ENCODE data around the gene CMTM5.
"Not testable (repeated sequence)": the region's sequence is repeated elsewhere in the genome, so short reads cannot be mapped to it uniquely, and the experiment has no call there.

CMTM5 gene

DNA sequence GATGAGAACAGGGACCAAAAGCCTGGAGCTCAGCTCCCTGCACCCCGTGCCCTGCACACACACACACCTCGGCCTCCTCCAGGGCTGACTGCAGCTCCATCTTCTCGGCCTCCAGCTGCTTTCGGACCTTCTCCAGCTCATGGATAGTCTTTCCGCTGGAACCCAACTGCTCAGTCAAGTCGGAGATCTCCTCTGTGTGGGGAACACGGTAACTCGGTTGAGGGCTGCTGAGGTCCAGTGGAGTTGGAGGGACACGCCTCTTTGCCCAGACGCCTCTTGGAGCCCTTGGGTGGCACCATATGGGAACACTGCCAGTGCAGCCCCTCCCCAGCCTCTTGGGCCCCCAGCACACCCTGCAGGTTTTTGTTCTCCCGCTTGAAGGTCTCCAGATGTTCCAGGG, 40.0 kb downstream of the CMTM5 start:
- TF ChIP-seq, protein P1, sequence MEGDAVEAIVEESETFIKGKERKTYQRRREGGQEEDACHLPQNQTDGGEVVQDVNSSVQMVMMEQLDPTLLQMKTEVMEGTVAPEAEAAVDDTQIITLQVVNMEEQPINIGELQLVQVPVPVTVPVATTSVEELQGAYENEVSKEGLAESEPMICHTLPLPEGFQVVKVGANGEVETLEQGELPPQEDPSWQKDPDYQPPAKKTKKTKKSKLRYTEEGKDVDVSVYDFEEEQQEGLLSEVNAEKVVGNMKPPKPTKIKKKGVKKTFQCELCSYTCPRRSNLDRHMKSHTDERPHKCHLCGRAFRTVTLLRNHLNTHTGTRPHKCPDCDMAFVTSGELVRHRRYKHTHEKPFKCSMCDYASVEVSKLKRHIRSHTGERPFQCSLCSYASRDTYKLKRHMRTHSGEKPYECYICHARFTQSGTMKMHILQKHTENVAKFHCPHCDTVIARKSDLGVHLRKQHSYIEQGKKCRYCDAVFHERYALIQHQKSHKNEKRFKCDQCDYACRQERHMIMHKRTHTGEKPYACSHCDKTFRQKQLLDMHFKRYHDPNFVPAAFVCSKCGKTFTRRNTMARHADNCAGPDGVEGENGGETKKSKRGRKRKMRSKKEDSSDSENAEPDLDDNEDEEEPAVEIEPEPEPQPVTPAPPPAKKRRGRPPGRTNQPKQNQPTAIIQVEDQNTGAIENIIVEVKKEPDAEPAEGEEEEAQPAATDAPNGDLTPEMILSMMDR (conservative IDR thresholded peaks at IDR 0.05; ENCODE audit: low read depth, low read length) = no peak
- Histone ChIP-seq H3K4me2 (no peak overlapping the region), H4K20me1 (ENCODE audit: insufficient read depth) (no peaks in the 10 kb centered on the region), H3K79me2 (ENCODE audit: insufficient read depth, low read depth) (no peaks in the 10 kb centered on the region), H3K9ac (no peak overlapping the region), H2AFZ (ENCODE audit: low read depth) (no peak overlapping the region), H3K4me3 (IDR thresholded peaks at IDR 0.05; ENCODE audit: insufficient read depth, low read depth, low read length) (no peak overlapping the region), H3K36me3 (ENCODE audit: insufficient read depth) (no peaks in the 10 kb centered on the region), H3K27me3 (ENCODE audit: insufficient read depth, low read depth) (no peaks in the 10 kb centered on the region; the same call in 1 of the 2 replicates), H3K4me1 (ENCODE audit: low read depth, poor library complexity, severe bottlenecking) (peaks cover 4% of the 10 kb centered on the region), H3K27ac (no peak overlapping the region)

GRCh38 chr14:23417269-23417668, 40.4 kb downstream of the CMTM5 start:
- H3K4me3 ChIP-seq (IDR thresholded peaks at IDR 0.05; ENCODE audit: insufficient read depth, low read depth, low read length); H3K27ac ChIP-seq; H2AFZ ChIP-seq (ENCODE audit: low read depth); H3K4me1 ChIP-seq (ENCODE audit: low read depth, poor library complexity, severe bottlenecking); H3K79me2 ChIP-seq (ENCODE audit: insufficient read depth, low read depth); H3K36me3 ChIP-seq (ENCODE audit: insufficient read depth); H3K4me2 ChIP-seq; H4K20me1 ChIP-seq (ENCODE audit: insufficient read depth); H3K27me3 ChIP-seq (ENCODE audit: insufficient read depth, low read depth); H3K9ac ChIP-seq: not testable (repeated sequence)

DNA sequence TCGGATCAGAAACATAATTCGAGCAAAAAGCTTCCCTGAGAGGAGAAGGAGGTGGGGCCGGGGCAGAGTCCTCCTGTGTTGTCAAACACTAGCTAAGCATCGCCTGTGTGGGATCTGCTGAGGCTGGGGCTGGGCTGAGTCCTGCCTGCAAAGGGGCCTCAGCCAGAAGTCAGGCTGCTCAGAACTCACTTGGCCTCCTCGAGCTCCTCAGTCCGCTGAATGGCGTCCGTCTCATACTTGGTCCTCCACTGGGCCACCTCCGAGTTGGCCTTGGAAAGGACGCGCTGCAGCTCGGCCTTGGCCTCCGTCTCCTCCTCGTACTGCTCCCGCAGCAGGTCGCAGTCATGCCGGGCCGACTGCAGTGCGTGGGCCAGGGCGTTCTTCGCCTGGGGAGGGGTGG, 41.2 kb downstream of the CMTM5 start:
- H4K20me1 ChIP-seq (ENCODE audit: insufficient read depth) = no peaks in the 10 kb centered on the region
- peaks cover 4% of the 10 kb centered on the region for H3K4me1 ChIP-seq (ENCODE audit: low read depth, poor library complexity, severe bottlenecking)
- no peak overlapping the region for H3K4me3 ChIP-seq (IDR thresholded peaks at IDR 0.05; ENCODE audit: insufficient read depth, low read depth, low read length)
- H3K79me2 ChIP-seq (ENCODE audit: insufficient read depth, low read depth) = no peaks in the 10 kb centered on the region
- no peak overlapping the region for H3K27ac ChIP-seq
- no peak overlapping the region for H3K4me2 ChIP-seq
- H2AFZ ChIP-seq (ENCODE audit: low read depth) = no peak overlapping the region
- H3K27me3 ChIP-seq (ENCODE audit: insufficient read depth, low read depth) = no peaks in the 10 kb centered on the region; the same call in 1 of the 2 replicates
- TF ChIP-seq, protein P1 (conservative IDR thresholded peaks at IDR 0.05; ENCODE audit: low read depth, low read length) = no peak
- H3K36me3 ChIP-seq (ENCODE audit: insufficient read depth) = no peaks in the 10 kb centered on the region
- no peak overlapping the region for H3K9ac ChIP-seq

GRCh38 chr14:23419646-23420045, 42.8 kb downstream of the CMTM5 start:
- not testable (repeated sequence) for H3K27me3 ChIP-seq (ENCODE audit: insufficient read depth, low read depth); H3K9ac ChIP-seq

DNA sequence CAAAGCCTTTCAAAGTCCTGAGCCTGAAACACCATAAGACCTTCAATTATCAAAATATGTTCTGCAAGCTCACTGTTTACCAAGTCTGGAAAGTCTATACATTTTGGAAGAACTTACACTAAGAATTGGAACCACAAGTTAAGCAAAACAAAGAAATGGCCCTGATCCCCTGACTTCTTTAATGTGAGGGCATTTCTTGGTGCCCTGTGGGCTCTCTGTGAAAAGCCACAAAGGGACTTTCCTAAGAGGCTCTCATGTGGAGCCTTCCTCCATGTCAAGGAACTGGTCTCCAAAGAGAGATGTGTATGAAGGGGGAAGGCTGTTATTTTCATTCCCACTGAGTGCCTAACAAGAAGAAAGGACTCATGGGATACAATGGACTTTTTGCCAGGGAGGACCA, 44.7 kb downstream of the CMTM5 start:
- no peaks in the 10 kb centered on the region; the same call in 1 of the 2 replicates for H3K27me3 ChIP-seq (ENCODE audit: insufficient read depth, low read depth)
- no peak overlapping the region for H3K9ac ChIP-seq
- H3K79me2 ChIP-seq (ENCODE audit: insufficient read depth, low read depth) = no peaks in the 10 kb centered on the region
- peaks cover 4% of the 10 kb centered on the region for H3K4me1 ChIP-seq (ENCODE audit: low read depth, poor library complexity, severe bottlenecking)
- H3K36me3 ChIP-seq (ENCODE audit: insufficient read depth) = no peaks in the 10 kb centered on the region
- no peak overlapping the region for H2AFZ ChIP-seq (ENCODE audit: low read depth)
- H4K20me1 ChIP-seq (ENCODE audit: insufficient read depth) = no peaks in the 10 kb centered on the region
- H3K27ac ChIP-seq = no peak overlapping the region
- no peak overlapping the region for H3K4me2 ChIP-seq
- H3K4me3 ChIP-seq (IDR thresholded peaks at IDR 0.05; ENCODE audit: insufficient read depth, low read depth, low read length) = no peak overlapping the region
- TF ChIP-seq, protein P1 (conservative IDR thresholded peaks at IDR 0.05; ENCODE audit: low read depth, low read length) = no peak

More at GRCh38 chr14:23419646-23420045, 42.8 kb downstream of the CMTM5 start:
- not testable (repeated sequence) for H3K36me3 ChIP-seq (ENCODE audit: insufficient read depth); H4K20me1 ChIP-seq (ENCODE audit: insufficient read depth); H3K27ac ChIP-seq; H3K4me1 ChIP-seq (ENCODE audit: low read depth, poor library complexity, severe bottlenecking); H3K79me2 ChIP-seq (ENCODE audit: insufficient read depth, low read depth); H3K4me2 ChIP-seq; H2AFZ ChIP-seq (ENCODE audit: low read depth); H3K4me3 ChIP-seq (IDR thresholded peaks at IDR 0.05; ENCODE audit: insufficient read depth, low read depth, low read length)
